Keratinocyte (primary cell): ENCODE data around the gene PCARE. TPM values are rescaled to one million over a fixed set of nuclear protein-coding genes. Genes with fewer than 3 reads are reported as not detected.

Experiments
- DNase-seq: peaks from one replicate; pipeline ENCODE4 v3.0.0-alpha.2; 2011; ENCODE audit warnings: low read depth, missing footprints, low spot score
- FAIRE-seq: peaks from 2 replicates; lab custom pipeline; 2011; peaks lifted over from hg19 to GRCh38; lab: Jason Lieb, UNC
- H2AFZ ChIP-seq: 2 replicates; pipeline ENCODE4 v1.6.0; 2012; ENCODE audit warnings: low read length, control low read depth, inconsistent platforms; ENCODE audit not compliant: control insufficient read depth
- H3K27ac ChIP-seq: 2 replicates; pipeline ENCODE4 v1.5.1; 2011; ENCODE audit warnings: low read length; ENCODE audit not compliant: control insufficient read depth, insufficient read depth
- H3K27me3 ChIP-seq: 3 replicates; pipeline ENCODE4 v1.6.0; 2011; ENCODE audit warnings: low read length; ENCODE audit not compliant: control insufficient read depth, insufficient read depth; ENCODE audit errors: extremely low read depth
- H3K36me3 ChIP-seq, 2 experiments: 2 replicates in 1 of 2; 3 replicates in 1 of 2; pipeline ENCODE4 v1.5.1; 2011; ENCODE audit warnings: low read length in 2 of 2, mild to moderate bottlenecking in 1 of 2; ENCODE audit not compliant: control insufficient read depth in 2 of 2, insufficient read depth in 2 of 2; ENCODE audit errors: extremely low read depth in 1 of 2
- H3K4me1 ChIP-seq: 3 replicates; pipeline ENCODE4 v1.5.1; 2011; ENCODE audit warnings: low read length; ENCODE audit not compliant: control insufficient read depth, insufficient read depth; ENCODE audit errors: extremely low read depth
- H3K4me2 ChIP-seq: 3 replicates; pipeline ENCODE4 v1.6.0; 2011; ENCODE audit warnings: low read depth, low read length; ENCODE audit not compliant: control insufficient read depth, insufficient read depth; ENCODE audit errors: extremely low read depth
- H3K4me3 ChIP-seq, 3 experiments: fragments of 200-600 bp in 1 of 3; sonication (generic) in 1 of 3; 2 replicates in 2 of 3; 3 replicates in 1 of 3; pipeline ENCODE4 v1.5.1; 2011 to 2016; ENCODE audit warnings: low read length in 3 of 3, mild to moderate bottlenecking in 3 of 3, control low read depth in 2 of 3, inconsistent platforms in 1 of 3, low read depth in 1 of 3, mixed read lengths in 1 of 3, mixed run types in 1 of 3, moderate library complexity in 1 of 3; ENCODE audit not compliant: control insufficient read depth in 2 of 3, insufficient read depth in 2 of 3; ENCODE audit errors: extremely low read depth in 1 of 3
- H3K79me2 ChIP-seq: 2 replicates; pipeline ENCODE4 v1.6.0; 2012; ENCODE audit warnings: low read length; ENCODE audit not compliant: control insufficient read depth, insufficient read depth
- H3K9ac ChIP-seq: 3 replicates; pipeline ENCODE4 v1.6.0; 2011; ENCODE audit warnings: low read length; ENCODE audit not compliant: control insufficient read depth, insufficient read depth; ENCODE audit errors: extremely low read depth
- H3K9me1 ChIP-seq: 3 replicates; pipeline ENCODE4 v1.6.0; 2011; ENCODE audit warnings: low read length; ENCODE audit not compliant: control insufficient read depth, insufficient read depth; ENCODE audit errors: extremely low read depth
- H3K9me3 ChIP-seq: 2 replicates; pipeline ENCODE4 v1.5.1; 2012; ENCODE audit warnings: low read depth, low read length; ENCODE audit not compliant: control insufficient read depth
- H4K20me1 ChIP-seq: 3 replicates; pipeline ENCODE4 v1.6.0; 2011; ENCODE audit warnings: low read length; ENCODE audit not compliant: control insufficient read depth, insufficient read depth; ENCODE audit errors: extremely low read depth
- EZH2 ChIP-seq: IDR thresholded peaks from one replicate; pipeline ENCODE4 v1.6.1; 2012; ENCODE audit warnings: inconsistent platforms, mild to moderate bottlenecking, low read length, moderate library complexity
- dilution Hi-C: fragments of 300-500 bp; cut with MboI; formaldehyde crosslinking; loops from one replicate; pipeline ENCODE4 v1.7.0; 2020; ENCODE audit warnings: low sequenced_read_pairs; ENCODE audit not compliant: extremely low pct_ligation_motif_present
- polyA plus RNA-seq, 5 experiments: library from polyadenylated mRNA; depleted of rRNA in 3 of 5; stranded (reverse) in 3 of 5; stranded (forward) in 1 of 5; unstranded in 1 of 5; fragments of >200 nt; gene quantifications; 1 replicate in 1 of 5; 2 replicates in 3 of 5; 3 replicates in 1 of 5; pipeline versions ENCODE4 v1.2.1 to v1.2.3, GENCODE V29; 2011 to 2012; ENCODE audit warnings: missing spikeins in 2 of 5, low read depth in 1 of 5, low replicate concordance in 1 of 5
- TF ChIP-seq, protein P1 (sequence below), 3 experiments: IDR thresholded peaks in 1 of 3; conservative IDR thresholded peaks in 1 of 3; optimal IDR thresholded peaks in 1 of 3; 2 replicates in 2 of 3; 3 replicates in 1 of 3; pipeline versions ENCODE3 to v1.5.1; 2011; ENCODE audit warnings: low read length in 3 of 3, mild to moderate bottlenecking in 3 of 3, moderate library complexity in 2 of 3, control low read depth in 1 of 3, inconsistent platforms in 1 of 3; ENCODE audit not compliant: insufficient read depth in 2 of 3; ENCODE audit errors: extremely low read depth in 1 of 3

The PCARE gene
- polyA plus RNA-seq, 1 donor (not counting 4 experiments of a cell fraction or from before 2014, with no cell fraction given) = not detected

DNA sequence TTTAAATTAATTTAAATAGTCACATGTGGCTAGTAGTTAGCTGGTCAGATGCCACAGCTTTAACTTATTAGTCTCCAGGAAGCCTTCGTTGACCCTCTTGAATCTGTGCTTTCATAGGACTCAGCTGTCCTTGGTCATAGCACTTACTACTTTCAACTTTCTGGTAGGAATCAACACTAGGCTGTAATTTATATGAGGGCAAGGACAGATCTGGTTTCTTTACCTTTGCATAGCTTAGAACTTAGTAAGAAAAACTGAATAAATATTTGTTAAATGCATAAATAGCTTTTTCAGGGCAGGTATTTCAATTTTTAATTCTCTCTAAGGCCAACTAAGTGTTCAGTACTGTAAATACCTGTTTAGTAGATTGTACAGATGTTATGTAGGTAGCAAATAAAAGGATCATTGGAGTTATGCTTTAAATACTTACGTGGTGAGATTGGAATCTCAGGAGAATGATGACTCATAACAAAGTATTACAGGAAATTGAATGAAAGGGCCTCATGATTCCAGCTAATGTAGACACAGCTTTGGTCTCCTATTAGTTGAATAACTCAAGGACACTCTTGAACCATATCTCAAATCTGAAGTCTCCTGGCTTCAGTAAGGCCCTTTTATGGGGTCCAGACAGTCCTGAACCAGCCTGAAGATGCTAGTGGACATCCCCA lies 43.4 kb upstream of the PCARE start:
- Histone ChIP-seq H3K79me2 (peaks cover 26% of the 10 kb centered on the region), H2AFZ (peak overlapping the region; percentile 21), H3K27me3 (no peaks in the 10 kb centered on the region), H3K4me3 (peak overlapping the region in 2 of 3 experiments; percentile 52 to 53), H3K9me3 (no peaks in the 10 kb centered on the region), H3K9me1 (no peaks in the 10 kb centered on the region), H4K20me1 (no peaks in the 10 kb centered on the region), H3K4me1 (peaks cover 64% of the 10 kb centered on the region), H3K9ac (peak overlapping the region; percentile 85), H3K27ac (peak overlapping the region; percentile 99), H3K4me2 (peak overlapping the region; percentile 100), H3K36me3 (peaks cover 3 to 10% of the 10 kb centered on the region in 2 experiments)
- FAIRE-seq = peak; percentile 74
- no peak for TF ChIP-seq EZH2
- TF ChIP-seq, protein P1, sequence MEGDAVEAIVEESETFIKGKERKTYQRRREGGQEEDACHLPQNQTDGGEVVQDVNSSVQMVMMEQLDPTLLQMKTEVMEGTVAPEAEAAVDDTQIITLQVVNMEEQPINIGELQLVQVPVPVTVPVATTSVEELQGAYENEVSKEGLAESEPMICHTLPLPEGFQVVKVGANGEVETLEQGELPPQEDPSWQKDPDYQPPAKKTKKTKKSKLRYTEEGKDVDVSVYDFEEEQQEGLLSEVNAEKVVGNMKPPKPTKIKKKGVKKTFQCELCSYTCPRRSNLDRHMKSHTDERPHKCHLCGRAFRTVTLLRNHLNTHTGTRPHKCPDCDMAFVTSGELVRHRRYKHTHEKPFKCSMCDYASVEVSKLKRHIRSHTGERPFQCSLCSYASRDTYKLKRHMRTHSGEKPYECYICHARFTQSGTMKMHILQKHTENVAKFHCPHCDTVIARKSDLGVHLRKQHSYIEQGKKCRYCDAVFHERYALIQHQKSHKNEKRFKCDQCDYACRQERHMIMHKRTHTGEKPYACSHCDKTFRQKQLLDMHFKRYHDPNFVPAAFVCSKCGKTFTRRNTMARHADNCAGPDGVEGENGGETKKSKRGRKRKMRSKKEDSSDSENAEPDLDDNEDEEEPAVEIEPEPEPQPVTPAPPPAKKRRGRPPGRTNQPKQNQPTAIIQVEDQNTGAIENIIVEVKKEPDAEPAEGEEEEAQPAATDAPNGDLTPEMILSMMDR (optimal IDR thresholded peaks at IDR 0.05 in 1 of 3, IDR thresholded peaks at IDR 0.05 in 1 of 3, conservative IDR thresholded peaks at IDR 0.05 in 1 of 3; ENCODE audit: extremely low read depth in 1 of 3, insufficient read depth in 2 of 3, low read length in 3 of 3) = no peak
- dilution Hi-C loops = no loop called here
- no peak for DNase-seq

DNA sequence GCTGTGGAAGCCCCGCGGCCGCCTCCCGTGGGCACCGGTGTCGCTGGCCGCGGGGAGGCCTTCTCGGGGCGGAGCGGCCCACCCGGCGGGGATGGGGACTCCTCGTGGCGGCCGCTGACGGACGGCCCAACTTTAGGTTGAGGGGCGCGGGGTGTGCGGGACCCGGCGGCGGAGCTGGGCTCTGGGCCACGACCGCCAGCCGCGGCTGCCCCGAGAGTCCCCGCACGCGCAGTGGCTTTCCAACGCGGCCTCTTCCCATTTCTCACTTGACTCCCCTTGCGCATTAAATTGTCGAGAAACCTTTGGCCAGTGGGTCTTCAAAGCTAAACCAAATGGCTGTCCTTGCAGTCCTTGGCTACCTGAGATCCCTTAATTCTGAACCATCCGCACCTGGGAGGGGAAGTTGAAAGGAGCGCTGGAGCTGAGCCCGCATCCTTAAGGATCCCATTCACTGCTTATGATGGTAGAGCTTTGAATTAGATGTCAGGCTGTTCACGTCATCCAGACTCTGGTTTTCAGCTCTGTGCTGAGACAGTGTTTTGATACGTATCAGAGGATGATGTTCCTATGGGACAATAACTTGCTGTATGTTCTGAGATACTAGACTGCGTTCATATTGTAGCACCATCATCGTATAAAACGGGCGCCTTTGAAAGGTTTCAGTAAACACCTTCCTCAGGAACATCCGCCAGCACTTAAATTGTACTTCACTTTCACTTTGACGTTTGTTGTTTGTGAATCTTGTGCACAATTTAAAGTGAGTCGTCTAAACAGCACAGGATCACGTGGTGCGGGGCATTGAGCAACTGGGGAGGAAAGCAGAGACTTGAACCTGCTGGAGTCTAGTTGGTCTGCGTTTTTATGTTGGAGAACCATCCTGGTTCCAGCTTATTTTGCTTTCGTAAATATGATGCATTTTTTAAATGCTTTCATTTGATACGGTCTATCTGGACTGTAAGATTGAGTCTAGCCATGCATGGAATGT lies 41.8 kb upstream of the PCARE start:
- Histone ChIP-seq H3K27ac (peak overlapping the region; percentile 99), H4K20me1 (no peaks in the 10 kb centered on the region), H3K79me2 (peaks cover 18% of the 10 kb centered on the region), H3K36me3 (peaks cover 1 to 3% of the 10 kb centered on the region in 2 experiments), H3K27me3 (no peaks in the 10 kb centered on the region), H3K4me3 (peak overlapping the region; percentile 62 to 95 (median 67)), H3K4me1 (peaks cover 64% of the 10 kb centered on the region), H2AFZ (peak overlapping the region; percentile 70), H3K9me1 (no peaks in the 10 kb centered on the region), H3K4me2 (peak overlapping the region; percentile 100), H3K9me3 (no peaks in the 10 kb centered on the region), H3K9ac (peak overlapping the region; percentile 85)
- FAIRE-seq (peak; percentile 75), DNase-seq (no peak)
- TF ChIP-seq, protein P1 (optimal IDR thresholded peaks at IDR 0.05 in 1 of 3, IDR thresholded peaks at IDR 0.05 in 1 of 3, conservative IDR thresholded peaks at IDR 0.05 in 1 of 3; ENCODE audit: extremely low read depth in 1 of 3, insufficient read depth in 2 of 3, low read length in 3 of 3) = no peak
- TF ChIP-seq EZH2 = no peak
- dilution Hi-C loops = no loop called here
